HG02970 (cell line): ENCODE measurements around the gene OR2A25.
"Not testable (repeated sequence)": the region's sequence is repeated elsewhere in the genome, so short reads cannot be mapped to it uniquely, and the experiment has no call there.

ENCODE experiments used
- ATAC-seq: cut with Tn5 transposase; IDR thresholded peaks from one replicate; pipeline ENCODE4 v1.9.1; 2021; ENCODE audit warnings: mild to moderate bottlenecking, moderate library complexity, moderate number of reproducible peaks; ENCODE audit not compliant: unreplicated experiment, low FRiP score

Gene OR2A25, protein sequence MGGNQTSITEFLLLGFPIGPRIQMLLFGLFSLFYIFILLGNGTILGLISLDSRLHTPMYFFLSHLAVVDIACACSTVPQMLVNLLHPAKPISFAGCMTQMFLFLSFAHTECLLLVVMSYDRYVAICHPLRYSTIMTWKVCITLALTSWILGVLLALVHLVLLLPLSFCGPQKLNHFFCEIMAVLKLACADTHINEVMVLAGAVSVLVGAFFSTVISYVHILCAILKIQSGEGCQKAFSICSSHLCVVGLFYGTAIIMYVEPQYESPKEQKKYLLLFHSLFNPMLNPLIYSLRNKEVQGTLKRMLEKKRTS

DNA sequence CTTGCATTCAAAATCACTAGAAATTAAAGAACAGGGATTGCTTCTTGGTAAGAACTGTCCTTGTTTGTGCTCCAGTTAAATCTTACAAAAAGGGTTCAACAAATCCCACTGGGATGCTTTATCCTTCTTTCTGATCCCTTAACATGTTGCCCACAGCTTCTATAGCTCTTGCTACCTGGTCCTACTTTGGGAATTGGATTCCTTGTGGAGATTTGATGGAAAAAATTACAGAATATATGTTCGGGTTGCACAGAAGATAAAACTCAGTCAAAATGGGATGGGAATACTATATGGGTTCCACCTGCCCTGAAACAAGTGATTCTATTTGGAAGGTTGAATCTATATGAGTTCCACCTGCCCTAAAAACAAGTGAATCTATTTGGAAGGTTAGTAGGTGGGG is at the start of gene OR2A25:
Gene OR2A25, plus strand, starts transcription at position 301 of the 400 bp plus-strand sequence. CDS start 4,409 bp downstream, outside the sequence.
- ATAC-seq = no peak

DNA sequence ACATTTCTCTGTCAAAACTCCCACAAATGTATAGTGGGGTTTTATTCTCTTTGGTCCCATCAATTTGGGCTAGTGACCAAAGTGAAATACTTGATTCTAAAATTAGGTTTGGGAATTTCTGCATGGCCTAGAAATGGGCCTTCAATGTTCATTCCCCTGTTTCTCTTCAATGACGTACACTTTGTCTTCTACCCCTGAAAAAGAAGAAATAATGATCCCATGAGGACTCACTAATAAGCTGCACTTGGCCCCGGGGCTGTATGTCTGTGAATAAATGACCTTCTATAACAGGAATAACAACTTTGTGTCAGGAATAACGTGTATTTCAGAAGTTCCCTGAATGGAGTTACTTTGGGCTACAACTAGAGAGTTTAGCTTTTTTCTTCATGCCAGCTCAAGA is 49.3 kb upstream of the OR2A25 start:
- no peak for ATAC-seq

DNA sequence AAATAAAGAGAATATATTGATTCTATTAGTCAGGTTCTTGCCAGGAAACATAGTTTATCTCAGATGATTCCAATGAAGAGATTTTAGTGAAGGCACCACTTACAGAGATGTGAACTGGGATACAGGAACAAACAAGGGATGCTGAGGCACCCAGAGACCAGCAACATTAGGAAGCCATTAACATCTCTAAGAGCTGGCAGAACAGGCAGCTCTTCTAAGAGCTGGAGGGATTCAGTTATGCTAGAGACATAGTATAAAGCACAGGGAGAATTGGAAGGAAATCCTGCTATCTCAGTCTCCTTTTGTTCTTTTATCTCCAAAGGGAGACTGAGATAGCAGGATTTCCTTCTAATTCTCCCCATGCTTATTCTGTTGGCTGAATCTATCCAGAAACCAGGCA is 47.4 kb upstream of the OR2A25 start:
- no peak for ATAC-seq

DNA sequence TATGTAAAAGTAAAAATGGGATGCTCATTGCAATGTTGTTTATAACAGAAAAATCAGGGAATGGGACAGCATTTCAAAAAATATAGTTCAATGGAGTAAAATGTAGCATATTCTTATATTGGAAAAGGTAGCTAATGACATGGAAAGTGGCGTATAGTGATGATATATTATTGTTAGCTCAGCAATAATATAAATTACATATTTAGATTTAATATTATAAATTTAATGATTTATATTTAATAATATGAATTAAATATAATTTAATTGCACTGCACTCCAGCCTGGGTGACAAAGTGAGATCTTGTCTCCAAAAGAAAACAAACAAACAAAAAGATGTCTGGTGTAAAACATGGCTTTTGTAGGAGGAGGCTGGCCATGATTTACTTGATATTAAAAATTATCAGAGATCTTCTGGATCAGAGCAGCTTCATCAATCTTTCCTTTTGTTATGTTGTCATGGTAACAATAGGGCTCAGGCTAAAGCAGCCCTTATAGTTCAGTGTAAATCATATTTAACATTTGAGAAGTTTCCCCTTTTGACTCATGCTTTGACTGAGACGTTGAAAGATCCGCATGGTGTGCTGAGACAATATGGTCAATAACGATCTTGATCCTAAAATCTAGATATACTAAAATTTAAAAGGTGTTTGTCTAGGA is 46.3 kb upstream of the OR2A25 start:
- ATAC-seq = no peak

DNA sequence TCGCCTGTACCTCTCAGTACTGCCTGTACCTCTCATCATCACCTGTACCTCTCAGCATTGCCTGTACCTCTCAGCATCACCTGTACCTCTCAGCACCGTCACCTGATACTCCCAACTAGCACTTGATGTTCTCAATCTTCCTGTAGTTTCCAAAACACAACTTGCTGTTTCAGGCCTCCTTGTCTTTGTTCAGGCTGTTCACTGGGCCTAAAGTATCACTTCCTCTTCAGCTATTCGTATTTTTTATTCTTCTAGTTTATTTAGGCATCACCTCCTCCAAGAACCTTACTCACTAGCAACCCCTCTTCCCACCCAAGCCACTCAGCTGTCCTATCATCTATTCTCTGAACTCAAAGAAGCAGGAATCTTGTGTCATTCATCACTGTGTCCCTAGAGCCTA is 45.4 kb upstream of the OR2A25 start:
- ATAC-seq = no peak

DNA sequence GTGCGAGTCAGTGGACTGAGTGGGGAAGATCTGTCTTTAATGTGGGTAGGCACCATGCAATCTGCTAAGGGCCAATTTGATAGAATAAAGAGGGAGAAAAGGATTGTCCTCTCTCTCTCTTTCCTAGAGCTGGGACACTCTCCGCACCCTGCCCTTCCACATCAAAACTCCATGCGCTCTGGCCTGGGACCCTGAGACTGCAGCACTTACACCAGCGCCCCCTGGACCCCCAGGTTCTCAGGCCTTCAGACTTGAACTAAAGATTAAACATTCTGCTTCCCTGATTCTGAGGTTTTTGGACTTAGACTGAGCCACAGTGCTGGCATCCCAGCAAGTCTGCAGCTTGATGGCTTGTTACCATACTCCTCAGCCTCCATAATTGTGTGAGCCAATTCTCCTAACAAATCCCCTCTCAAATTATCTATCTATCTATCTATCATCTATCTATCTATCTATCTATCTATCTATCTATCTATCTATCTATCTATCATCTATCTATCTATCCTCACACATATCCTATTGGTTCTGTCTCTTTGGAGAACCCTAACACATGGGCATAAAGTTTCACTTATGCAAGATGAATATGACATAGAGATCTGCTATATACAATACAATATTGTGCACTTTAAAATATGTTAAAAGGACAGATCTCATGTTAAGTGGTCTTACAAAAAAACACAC is 43.3 kb upstream of the OR2A25 start:
- ATAC-seq = no peak

DNA sequence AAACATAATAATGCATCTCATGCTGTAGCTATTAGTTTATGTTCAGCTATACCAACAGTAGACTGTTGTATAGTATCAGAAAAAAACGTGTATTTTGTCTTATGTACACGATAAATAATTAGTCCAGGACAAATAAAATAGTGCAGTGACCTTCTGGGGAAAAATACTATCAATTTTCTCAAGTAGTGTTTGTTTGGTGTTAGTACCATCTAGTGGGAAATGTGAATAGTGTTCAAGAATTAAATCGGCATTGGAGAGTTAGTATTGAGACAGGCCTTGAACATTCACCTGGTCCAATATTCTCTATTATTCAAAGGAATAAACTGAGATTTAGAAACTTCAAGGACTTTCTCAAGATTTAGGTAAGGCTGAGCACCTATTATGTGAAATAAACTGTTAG is 42.5 kb upstream of the OR2A25 start:
- ATAC-seq = no peak

DNA sequence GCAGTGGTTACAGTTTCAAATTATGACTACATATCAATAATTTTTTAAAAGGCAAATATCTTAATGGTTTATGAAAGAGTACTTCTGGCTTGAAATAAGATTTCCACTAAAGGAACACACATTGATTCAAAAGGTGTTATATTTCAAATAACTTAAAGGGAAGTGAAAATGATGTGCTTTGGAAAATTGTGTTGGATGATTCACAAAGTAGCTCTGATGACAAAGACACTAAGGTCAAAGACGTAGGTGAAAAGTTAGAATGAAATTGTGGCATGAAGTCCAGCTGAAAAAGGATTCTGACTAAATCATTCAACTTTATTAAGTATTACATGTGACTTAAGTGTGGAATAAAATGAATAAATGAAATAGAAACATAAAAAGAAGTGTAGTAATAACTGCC is 41.6 kb upstream of the OR2A25 start:
- no peak for ATAC-seq

DNA sequence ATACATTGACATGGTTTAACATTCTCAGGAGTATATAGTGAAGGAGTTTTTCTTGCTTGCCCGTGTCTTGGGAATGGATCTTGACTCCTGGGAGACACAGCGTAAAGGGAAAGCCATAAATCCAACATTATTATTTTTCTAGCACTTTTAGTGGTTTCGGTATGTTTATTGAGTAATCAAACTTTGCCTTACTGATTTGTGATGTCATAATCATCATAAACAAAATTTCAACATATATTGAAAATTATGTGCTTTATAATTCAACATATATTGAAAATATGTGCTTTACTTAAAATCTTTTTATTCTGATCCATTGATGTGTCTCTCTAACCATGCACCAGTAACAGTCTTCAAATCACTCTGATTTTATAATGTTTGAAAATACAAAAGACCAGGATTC is 41.1 kb upstream of the OR2A25 start:
- no peak for ATAC-seq

DNA sequence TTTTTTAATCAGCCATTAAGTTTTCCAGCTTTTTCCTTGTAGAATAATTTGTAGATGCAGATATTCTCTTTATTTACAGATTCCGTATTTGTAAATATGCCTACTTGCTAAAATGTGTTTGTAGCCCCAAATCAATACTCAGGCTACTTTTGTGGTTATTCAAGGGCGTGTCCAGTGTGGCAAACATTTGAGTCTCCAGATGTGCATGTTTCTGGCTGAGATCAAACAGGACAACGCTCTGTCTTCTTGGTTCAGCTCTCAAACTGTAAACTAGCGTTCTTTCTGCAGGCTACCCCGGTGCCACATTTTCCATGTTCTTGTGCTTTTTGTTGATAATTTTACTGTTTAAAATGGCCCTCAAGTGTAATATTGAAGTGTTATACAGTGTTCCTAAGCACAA is 37.1 kb upstream of the OR2A25 start:
- no peak for ATAC-seq

DNA sequence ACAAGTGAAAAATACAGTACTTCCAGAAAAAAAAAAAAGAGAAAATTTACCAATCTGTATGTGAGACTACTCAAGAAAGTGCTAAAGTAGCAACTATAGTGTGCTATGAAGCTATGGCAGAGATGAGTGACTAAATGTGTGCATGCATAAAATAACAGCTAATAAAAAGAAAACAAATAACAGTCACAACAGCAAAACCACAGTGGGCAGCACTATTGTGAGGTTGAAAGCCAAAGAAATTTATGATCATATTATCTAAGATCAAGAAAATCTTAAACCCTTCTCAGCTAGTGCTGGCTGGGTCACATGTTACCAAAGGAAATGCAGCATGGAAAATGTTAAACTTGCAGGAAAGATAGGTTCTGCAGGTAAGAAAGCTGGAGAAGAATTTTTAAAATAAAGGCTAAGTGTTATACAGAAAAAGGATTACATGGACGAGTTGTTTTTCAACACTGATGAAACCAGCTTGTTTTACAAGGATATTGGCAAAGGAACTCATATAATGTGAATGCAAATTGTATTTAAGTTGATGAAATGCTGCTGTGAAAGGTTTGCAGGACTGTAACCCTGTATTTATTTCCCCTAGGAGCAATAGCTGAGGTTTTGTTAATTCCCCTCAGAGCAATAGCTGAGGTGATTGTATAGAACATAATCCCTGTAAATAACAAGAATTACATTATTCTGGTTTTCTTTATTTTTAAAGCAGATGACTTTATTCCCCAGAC is 36.5 kb upstream of the OR2A25 start:
- no peak for ATAC-seq

DNA sequence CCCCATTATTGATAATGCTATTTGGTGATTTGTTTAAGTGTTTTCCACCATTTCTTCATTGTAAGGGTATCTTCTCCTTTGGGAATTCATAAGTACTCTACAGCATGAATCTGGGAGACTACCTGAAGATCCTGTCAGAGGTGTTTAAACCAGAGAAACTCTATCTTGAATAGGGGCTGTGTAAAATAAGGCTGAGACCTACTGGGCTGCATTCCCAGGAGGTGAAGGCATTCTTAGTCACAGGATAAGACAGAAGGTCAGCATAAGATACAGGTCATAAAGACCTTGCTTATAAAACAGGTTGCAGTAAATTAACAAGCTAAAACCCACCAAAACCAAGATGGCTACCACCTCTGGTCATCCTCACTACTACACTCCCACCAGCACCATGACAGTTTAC is 34.2 kb upstream of the OR2A25 start:
- ATAC-seq = no peak

DNA sequence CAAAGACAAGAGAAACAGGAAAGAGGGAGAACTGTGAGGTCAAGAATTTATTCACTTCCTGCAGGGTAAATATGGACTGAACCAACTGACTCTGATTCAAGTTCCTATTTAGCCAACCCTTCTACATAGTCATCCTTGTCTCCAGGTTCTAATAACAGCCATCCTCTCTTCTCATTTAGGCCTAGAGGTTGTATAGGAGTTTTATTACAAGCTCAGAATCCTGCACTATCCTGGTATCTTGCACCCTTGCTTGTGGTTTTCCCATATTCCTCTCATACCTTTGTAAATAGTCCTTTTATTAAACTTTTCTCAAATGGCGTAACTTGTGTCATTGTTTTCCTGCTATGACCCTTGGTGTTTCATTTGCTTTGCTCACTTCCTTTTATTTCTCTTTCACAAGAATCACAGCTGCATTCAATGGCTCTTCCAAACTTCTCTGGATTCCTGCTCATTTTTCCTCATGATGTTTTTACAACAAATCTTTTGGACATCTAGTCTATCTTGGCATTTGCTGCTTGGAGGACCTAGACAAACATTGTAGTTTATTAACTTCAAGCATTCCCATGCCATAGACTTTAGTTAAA is 33.2 kb upstream of the OR2A25 start:
- no peak for ATAC-seq

DNA sequence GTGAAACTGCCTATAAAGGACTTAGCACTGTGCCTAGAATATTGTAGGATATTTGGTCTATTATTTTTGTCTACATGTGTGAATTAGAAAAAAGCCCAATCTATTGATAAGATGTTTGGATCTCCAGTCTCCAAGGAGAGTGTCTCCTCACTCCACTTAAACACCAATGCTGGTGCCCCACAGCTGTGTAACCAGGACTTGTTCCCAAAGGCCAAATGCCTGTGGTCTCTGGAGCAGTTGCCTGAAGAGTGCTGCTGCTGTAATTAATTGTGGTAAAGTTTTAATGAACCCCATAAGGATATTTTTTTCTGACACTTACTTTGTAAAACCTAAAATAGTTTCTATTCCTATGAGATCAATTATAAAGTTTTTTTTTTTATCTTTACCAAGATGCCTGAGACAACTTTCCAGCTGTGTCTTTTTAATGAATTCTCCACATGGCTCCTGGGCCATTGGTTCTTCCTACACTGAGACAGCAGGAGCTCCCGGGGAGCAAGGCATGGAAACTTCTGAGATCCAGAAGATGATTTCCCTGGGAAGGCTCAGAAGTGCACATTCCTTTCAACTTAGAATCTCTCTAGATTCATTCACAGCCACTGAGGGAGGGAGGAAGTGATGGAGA is 32.1 kb upstream of the OR2A25 start:
- ATAC-seq = no peak

DNA sequence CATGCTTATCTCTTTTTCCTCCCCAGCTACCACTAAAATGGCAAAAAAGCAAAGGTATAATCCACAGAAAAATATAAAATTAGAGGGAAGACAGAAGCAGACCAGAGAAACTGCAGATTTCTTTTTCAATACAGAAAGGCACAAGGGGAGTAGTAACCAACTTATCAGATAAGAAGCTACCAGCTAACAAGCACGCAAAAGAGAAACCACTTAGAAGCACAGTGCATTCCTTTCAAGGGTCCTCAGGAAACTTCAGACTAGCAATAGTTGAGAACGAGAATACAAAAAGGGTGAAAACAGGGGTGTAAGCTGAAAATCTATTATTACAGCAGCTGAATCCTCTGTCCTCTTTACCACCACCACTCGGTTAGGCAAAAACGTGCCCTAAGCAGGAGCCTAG is 30.7 kb upstream of the OR2A25 start:
- no peak for ATAC-seq

DNA sequence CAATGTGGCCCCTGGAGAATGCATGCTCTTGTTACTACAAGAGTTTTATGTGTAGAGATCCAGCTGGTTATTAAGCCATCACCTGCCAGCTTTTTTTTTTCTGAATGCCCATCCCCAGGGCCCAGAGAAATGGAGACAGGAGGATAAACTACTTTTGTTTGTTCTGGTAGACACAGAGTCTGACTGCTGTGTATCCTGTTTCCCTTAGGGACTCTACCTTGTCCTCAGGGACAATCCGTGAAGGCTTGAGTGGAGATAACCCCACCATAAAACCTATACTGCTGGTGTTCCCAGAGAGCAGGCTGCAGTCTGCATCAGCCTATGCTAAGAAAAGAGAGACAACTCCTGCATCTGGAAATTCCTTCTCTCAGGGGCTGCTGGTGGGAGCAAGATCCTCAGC is 21.0 kb upstream of the OR2A25 start, which contains the start of gene OR2A5:
Gene OR2A5, plus strand, starts transcription at position 301 of the 400 bp plus-strand sequence. CDS start 1,454 bp downstream, outside the sequence.
- no peak for ATAC-seq

DNA sequence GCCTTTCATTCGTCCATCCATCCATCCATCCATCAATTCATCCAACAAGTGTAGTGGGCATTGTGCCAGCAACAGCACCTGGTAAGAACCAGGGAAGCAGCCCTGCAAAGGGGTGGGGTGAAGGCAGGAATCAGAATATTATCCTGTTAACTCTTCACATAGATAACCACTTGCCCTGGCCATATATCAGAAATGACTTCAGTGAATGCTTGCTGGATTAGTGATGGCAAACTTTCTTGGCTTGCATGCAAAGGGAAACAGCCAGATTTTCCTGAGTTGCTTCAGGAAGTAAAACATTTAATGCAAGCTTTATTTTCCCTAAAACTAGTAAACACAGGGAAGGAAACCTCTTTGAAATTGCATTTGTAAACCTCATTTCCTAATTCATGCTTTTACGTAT is 20.1 kb upstream of the OR2A25 start:
- ATAC-seq = no peak

DNA sequence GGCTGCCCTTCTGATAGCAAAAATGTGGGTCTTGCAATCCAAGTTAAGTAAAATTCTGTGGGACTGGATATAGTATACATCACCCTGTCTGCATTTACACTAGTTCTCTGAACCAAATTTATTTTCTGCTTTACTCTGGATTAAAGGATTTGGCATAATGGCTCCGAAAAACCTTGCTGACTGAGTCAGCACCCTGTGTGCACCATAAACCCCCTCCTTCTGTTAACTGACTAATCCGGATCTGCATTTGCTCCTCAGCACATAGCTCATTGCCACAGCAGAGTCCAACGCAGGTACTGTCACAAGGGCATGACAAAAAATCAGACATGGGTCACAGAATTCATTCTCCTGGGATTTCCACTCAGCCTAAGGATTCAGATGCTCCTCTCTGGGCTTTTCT is 19.5 kb upstream of the OR2A25 start:
- ATAC-seq = no peak

DNA sequence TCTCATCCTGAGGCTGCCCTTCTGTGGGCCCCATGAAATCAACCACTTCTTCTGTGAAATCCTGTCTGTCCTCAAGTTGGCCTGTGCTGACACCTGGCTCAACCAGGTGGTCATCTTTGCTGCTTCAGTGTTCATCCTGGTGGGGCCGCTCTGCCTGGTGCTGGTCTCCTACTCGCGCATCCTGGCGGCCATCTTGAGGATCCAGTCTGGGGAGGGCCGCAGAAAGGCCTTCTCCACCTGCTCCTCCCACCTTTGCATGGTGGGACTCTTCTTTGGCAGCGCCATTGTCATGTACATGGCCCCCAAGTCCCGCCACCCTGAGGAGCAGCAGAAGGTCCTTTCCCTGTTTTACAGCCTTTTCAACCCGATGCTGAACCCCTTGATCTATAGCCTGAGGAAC is 18.7 kb upstream of the OR2A25 start:
- ATAC-seq = not testable (repeated sequence)

DNA sequence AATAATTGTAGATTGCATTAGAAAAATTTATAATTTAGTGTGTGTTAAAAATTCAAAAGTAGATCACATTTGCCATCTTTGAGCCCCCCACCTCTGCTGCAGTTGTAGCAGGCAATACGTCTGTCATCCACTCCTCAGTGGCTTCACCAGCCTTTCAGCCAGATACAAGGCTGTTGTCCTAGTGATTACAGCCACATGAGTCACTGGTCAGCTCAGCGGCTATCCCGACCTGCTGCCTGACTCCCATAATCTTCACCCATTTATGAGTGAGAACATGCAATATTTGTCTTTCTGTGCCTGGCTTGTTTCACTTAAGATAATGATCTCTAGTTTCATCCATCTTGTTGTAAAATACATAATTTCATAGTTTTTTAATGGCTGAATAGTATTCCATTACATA is 11.7 kb upstream of the OR2A25 start:
- ATAC-seq = no peak
